Trophoblast cell (in vitro differentiated cells and primary cell): ENCODE results near the gene PHGDH. TPM values are rescaled to one million over a fixed set of nuclear protein-coding genes. Genes with fewer than 3 reads are reported as not detected.
A peak's percentile ranks its signal among the peaks of the same experiment; 100 is the strongest.

Experiments used
- DNase-seq, 2 donors: peaks; one replicate each; pipeline ENCODE4 v3.0.0-alpha.2; 2016
- H2AFZ ChIP-seq: 2 replicates; pipeline ENCODE4 v1.6.1; 2013; ENCODE audit warnings: low read length, moderate library complexity, mild to moderate bottlenecking; ENCODE audit not compliant: insufficient read depth, poor library complexity
- H2AK5ac ChIP-seq: 2 replicates; pipeline ENCODE4 v1.6.1; 2013; ENCODE audit warnings: mild to moderate bottlenecking, low read length
- H2BK120ac ChIP-seq: 2 replicates; pipeline ENCODE4 v1.6.1; 2013; ENCODE audit warnings: low read length, mild to moderate bottlenecking, moderate library complexity; ENCODE audit not compliant: insufficient read depth, poor library complexity
- H2BK12ac ChIP-seq: 2 replicates; pipeline ENCODE4 v1.6.1; 2013; ENCODE audit warnings: mild to moderate bottlenecking, low read length, moderate library complexity
- H2BK5ac ChIP-seq: 2 replicates; pipeline ENCODE4 v1.6.1; 2013; ENCODE audit warnings: low read length, low read depth, moderate library complexity, mild to moderate bottlenecking; ENCODE audit not compliant: poor library complexity
- H3K14ac ChIP-seq: 2 replicates; pipeline ENCODE4 v1.6.1; 2013; ENCODE audit warnings: mild to moderate bottlenecking, low read length
- H3K18ac ChIP-seq: 2 replicates; pipeline ENCODE4 v1.6.1; 2013; ENCODE audit warnings: mild to moderate bottlenecking, low read length
- H3K23ac ChIP-seq: 2 replicates; pipeline ENCODE4 v1.6.1; 2013; ENCODE audit warnings: low read length
- H3K27ac ChIP-seq: 2 replicates; pipeline ENCODE4 v1.5.1; 2013; ENCODE audit warnings: low read depth, mild to moderate bottlenecking, inconsistent platforms, low read length, moderate library complexity
- H3K27me3 ChIP-seq: 2 replicates; pipeline ENCODE4 v1.6.1; 2013; ENCODE audit warnings: inconsistent platforms, mild to moderate bottlenecking, low read length, moderate library complexity; ENCODE audit not compliant: insufficient read depth
- H3K36me3 ChIP-seq, 2 experiments: 1 replicate in 1 of 2; 2 replicates in 1 of 2; pipeline ENCODE4 v1.6.1; 2013; ENCODE audit warnings: low read length in 2 of 2, mild to moderate bottlenecking in 2 of 2, moderate library complexity in 1 of 2; ENCODE audit not compliant: insufficient read depth in 2 of 2, control insufficient read depth in 1 of 2
- H3K4ac ChIP-seq: 2 replicates; pipeline ENCODE4 v1.6.1; 2013; ENCODE audit warnings: low read depth, mild to moderate bottlenecking, low read length, moderate library complexity
- H3K4me1 ChIP-seq, 2 experiments: 1 replicate in 1 of 2; 2 replicates in 1 of 2; pipeline ENCODE4 v1.6.1; 2013; ENCODE audit warnings: low read length in 2 of 2, mild to moderate bottlenecking in 2 of 2, moderate library complexity in 1 of 2; ENCODE audit not compliant: insufficient read depth in 2 of 2, control insufficient read depth in 1 of 2
- H3K4me2 ChIP-seq: 2 replicates; pipeline ENCODE4 v1.6.1; 2013; ENCODE audit warnings: inconsistent platforms, mild to moderate bottlenecking, low read length, moderate library complexity
- H3K4me3 ChIP-seq: 2 replicates; pipeline ENCODE4 v1.5.1; 2013; ENCODE audit warnings: mild to moderate bottlenecking, low read depth, low read length, inconsistent platforms
- H3K79me1 ChIP-seq: one replicate; pipeline ENCODE4 v1.6.1; 2013; ENCODE audit warnings: low read length
- H3K79me2 ChIP-seq: 2 replicates; pipeline ENCODE4 v1.6.1; 2013; ENCODE audit warnings: low read length, mild to moderate bottlenecking; ENCODE audit not compliant: control insufficient read depth, insufficient read depth, poor library complexity
- H3K9ac ChIP-seq: 2 replicates; pipeline ENCODE4 v1.6.1; 2013; ENCODE audit warnings: mild to moderate bottlenecking, low read length
- H3K9me3 ChIP-seq: 2 replicates; pipeline ENCODE4 v1.6.1; 2013; ENCODE audit warnings: low read depth, mild to moderate bottlenecking, control low read depth, inconsistent platforms, low read length; ENCODE audit not compliant: insufficient read depth
- H4K12ac ChIP-seq: 2 replicates; pipeline ENCODE4 v1.6.1; 2013; ENCODE audit warnings: low read depth, mild to moderate bottlenecking, low read length, moderate library complexity
- H4K8ac ChIP-seq: 2 replicates; pipeline ENCODE4 v1.6.1; 2013; ENCODE audit warnings: low read depth, mild to moderate bottlenecking, low read length, moderate library complexity
- H4K91ac ChIP-seq: one replicate; pipeline ENCODE4 v1.6.1; 2013; ENCODE audit warnings: low read depth, mild to moderate bottlenecking, low read length, moderate library complexity
- WGBS: extraction: QIAGEN DNeasy Blood & Tissue Kit; methylation state at CpG from one replicate; pipeline ENCODE4 v1.1.7; 2013; ENCODE audit warnings: missing lambda C conversion rate; ENCODE audit not compliant: insufficient read length, insufficient coverage; ENCODE audit errors: extremely low coverage; 5-methylcytosine and 5-hydroxymethylcytosine counted together
- polyA plus RNA-seq: library from polyadenylated mRNA; stranded (reverse); fragments of 200-250 nt; gene quantifications from 2 replicates; pipeline ENCODE4 v1.2.3, GENCODE V29; 2013

Gene PHGDH
- 111 and 114 TPM in 2 replicates for polyA plus RNA-seq

DNA sequence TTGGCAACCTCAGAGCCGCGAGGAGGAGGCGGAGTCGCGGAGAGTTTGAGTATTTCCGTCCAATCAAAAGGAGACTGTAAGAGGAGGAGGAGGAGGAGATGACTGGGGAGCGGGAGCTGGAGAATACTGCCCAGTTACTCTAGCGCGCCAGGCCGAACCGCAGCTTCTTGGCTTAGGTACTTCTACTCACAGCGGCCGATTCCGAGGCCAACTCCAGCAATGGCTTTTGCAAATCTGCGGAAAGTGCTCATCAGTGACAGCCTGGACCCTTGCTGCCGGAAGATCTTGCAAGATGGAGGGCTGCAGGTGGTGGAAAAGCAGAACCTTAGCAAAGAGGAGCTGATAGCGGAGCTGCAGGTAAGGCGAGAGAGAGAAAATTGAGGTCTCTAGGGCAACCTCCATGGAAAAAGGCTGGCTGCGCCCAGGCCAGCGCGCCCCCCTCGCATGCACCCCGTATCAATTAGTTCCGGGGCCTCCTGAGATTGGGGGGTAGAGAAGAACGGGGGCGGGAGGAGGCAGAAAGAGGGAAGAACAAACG is at the start of gene PHGDH:
PHGDH (plus strand) TSS at position 131 of the 538 bp plus-strand sequence; CDS start at position 220, 89 bp downstream.
- peaks cover 19% of the 10 kb centered on the region for H3K79me2 ChIP-seq
- peak within 1 kb of the TSS; percentile 35 for H4K12ac ChIP-seq
- H4K8ac ChIP-seq, result peak within 1 kb of the TSS; percentile 86
- peak; percentile 66 to 87 for DNase-seq
- H3K4me1 ChIP-seq, result peaks cover 17 to 31% of the 10 kb centered on the region in 2 experiments
- H2BK12ac ChIP-seq, result no peak within 1 kb of the TSS
- H2BK5ac ChIP-seq, result peak within 1 kb of the TSS; percentile 85
- peak within 1 kb of the TSS; percentile 92 for H3K18ac ChIP-seq
- H2AK5ac ChIP-seq, result no peak within 1 kb of the TSS
- H3K4me3 ChIP-seq, result peak within 1 kb of the TSS; percentile 81
- H3K27me3 ChIP-seq, result no peaks in the 10 kb centered on the region
- peak within 1 kb of the TSS; percentile 86 for H4K91ac ChIP-seq
- H3K27ac ChIP-seq, result peak within 1 kb of the TSS; percentile 38
- peaks cover 14% of the 10 kb centered on the region for H3K79me1 ChIP-seq
- H2AFZ ChIP-seq, result peak within 1 kb of the TSS; percentile 72
- peak within 1 kb of the TSS; percentile 87 for H3K4ac ChIP-seq
- no peaks in the 10 kb centered on the region for H3K36me3 ChIP-seq
- peak within 1 kb of the TSS; percentile 82 for H3K9ac ChIP-seq
- peak within 1 kb of the TSS; percentile 46 for H3K14ac ChIP-seq
- no peaks in the 10 kb centered on the region for H3K9me3 ChIP-seq
- H3K23ac ChIP-seq, result no peak within 1 kb of the TSS
- peak within 1 kb of the TSS; percentile 87 for H3K4me2 ChIP-seq
- no CpG with 5 or more reads among the region's 27 CpGs for WGBS
- peak within 1 kb of the TSS; percentile 86 for H2BK120ac ChIP-seq

DNA sequence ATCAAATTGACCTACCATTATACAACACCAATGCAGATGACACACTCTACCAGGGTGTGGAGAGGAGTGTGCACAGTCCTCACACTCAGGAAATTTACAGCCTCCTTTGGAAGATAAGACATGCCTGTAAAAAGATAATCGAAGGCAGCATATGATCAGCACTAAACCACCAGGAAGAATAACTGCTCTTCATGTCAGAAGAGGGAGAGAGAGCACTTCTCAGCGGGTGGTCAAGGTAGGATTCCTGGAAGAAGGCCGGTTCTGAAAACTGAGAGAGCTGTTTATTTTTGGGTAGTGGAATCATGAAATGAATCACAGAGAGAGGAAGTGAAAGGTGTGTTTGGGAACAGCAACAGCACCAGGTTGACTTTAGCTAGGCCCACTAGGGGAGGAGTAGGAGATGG is 49.7 kb upstream of the PHGDH start:
- H3K79me1 ChIP-seq, result peaks cover 6% of the 10 kb centered on the region
- no CpG with 5 or more reads among the region's 3 CpGs for WGBS
- no peak overlapping the region for H4K8ac ChIP-seq
- H2AK5ac ChIP-seq, result no peak overlapping the region
- no peak overlapping the region for H3K27ac ChIP-seq
- H3K14ac ChIP-seq, result no peak overlapping the region
- no peak overlapping the region for H3K18ac ChIP-seq
- no peak overlapping the region for H2AFZ ChIP-seq
- H2BK12ac ChIP-seq, result no peak overlapping the region
- no peaks in the 10 kb centered on the region for H3K9me3 ChIP-seq
- no peak overlapping the region for H3K23ac ChIP-seq
- H2BK5ac ChIP-seq, result no peak overlapping the region
- H3K4me2 ChIP-seq, result no peak overlapping the region
- H3K4me1 ChIP-seq, result peaks cover 0 to 10% of the 10 kb centered on the region in 2 experiments
- no peaks in the 10 kb centered on the region for H3K36me3 ChIP-seq
- H4K12ac ChIP-seq, result no peak overlapping the region
- H3K4ac ChIP-seq, result no peak overlapping the region
- H3K9ac ChIP-seq, result no peak overlapping the region
- H2BK120ac ChIP-seq, result no peak overlapping the region
- H4K91ac ChIP-seq, result no peak overlapping the region
- DNase-seq, result no peak
- H3K4me3 ChIP-seq, result no peak overlapping the region
- H3K79me2 ChIP-seq, result no peaks in the 10 kb centered on the region
- no peaks in the 10 kb centered on the region for H3K27me3 ChIP-seq

DNA sequence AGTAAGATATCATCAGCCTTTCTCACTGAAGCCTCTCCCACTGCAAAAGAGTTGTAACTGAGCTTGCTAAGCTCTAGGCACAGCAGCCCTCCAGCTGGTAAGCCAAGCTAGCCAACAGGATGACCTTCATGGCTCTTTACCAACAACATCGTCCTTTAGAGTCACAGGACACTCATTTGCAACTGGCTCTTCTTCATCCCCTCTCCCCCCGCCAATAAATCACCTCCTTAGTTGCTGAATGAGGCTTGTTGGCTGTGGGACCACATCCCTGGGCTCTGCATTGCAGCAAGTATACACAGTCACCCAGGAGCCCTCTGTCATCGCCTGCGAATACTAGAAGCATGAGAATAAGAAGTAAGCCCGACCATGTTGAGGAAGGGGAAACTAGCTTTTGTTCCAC is 47.7 kb upstream of the PHGDH start:
- Histone ChIP-seq H3K9ac (no peak overlapping the region), H3K79me2 (no peaks in the 10 kb centered on the region), H2BK12ac (no peak overlapping the region), H4K8ac (no peak overlapping the region), H3K79me1 (peaks cover 6% of the 10 kb centered on the region), H3K27me3 (no peaks in the 10 kb centered on the region), H3K18ac (no peak overlapping the region), H3K36me3 (no peaks in the 10 kb centered on the region), H3K4ac (no peak overlapping the region), H4K12ac (no peak overlapping the region), H3K27ac (no peak overlapping the region), H3K9me3 (no peaks in the 10 kb centered on the region), H3K4me1 (peaks cover 0 to 10% of the 10 kb centered on the region in 2 experiments), H4K91ac (no peak overlapping the region), H2AFZ (no peak overlapping the region), H3K14ac (no peak overlapping the region), H3K23ac (no peak overlapping the region), H2AK5ac (no peak overlapping the region), H2BK5ac (no peak overlapping the region), H3K4me2 (no peak overlapping the region), H3K4me3 (no peak overlapping the region), H2BK120ac (no peak overlapping the region)
- no CpG with 5 or more reads among the region's 5 CpGs for WGBS
- DNase-seq, result no peak

DNA sequence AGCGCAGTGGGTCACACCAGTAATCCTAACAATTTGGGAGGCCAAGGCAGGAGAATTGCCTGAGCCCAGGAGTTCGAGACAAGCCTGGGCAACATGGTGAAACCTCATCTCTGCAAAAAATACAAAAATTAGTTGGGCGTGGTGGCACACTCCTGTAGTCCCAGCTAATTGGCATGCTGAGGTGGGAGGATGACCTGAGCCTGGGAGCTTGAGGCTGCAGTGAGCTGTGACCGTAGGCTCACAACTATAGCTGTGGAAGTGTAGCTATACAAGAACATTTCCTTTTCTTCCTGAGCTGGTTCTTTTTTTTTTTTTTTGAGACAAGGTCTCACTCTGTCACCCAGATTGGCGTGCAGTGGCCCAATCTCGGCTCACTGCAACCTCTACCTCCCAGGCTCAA is 44.6 kb upstream of the PHGDH start:
- Histone ChIP-seq H3K79me1 (peaks cover 2% of the 10 kb centered on the region), H3K14ac (no peak overlapping the region), H4K12ac (no peak overlapping the region), H3K79me2 (no peaks in the 10 kb centered on the region), H4K8ac (no peak overlapping the region), H2BK5ac (no peak overlapping the region), H2BK120ac (no peak overlapping the region), H3K9ac (no peak overlapping the region), H3K23ac (no peak overlapping the region), H2BK12ac (no peak overlapping the region), H2AK5ac (no peak overlapping the region), H3K36me3 (no peaks in the 10 kb centered on the region), H3K27me3 (no peaks in the 10 kb centered on the region), H3K4me1 (no peaks in the 10 kb centered on the region), H3K4me3 (no peak overlapping the region), H2AFZ (no peak overlapping the region), H3K4me2 (no peak overlapping the region), H3K27ac (no peak overlapping the region), H3K9me3 (no peaks in the 10 kb centered on the region), H3K4ac (no peak overlapping the region), H3K18ac (no peak overlapping the region), H4K91ac (no peak overlapping the region)
- no CpG with 5 or more reads among the region's 6 CpGs for WGBS
- no peak for DNase-seq
